HG02763 (cell line): Measurements from ENCODE around the gene NAV2.
"Not testable (repeated sequence)": the region's sequence is repeated elsewhere in the genome, so short reads cannot be mapped to it uniquely, and the experiment has no call there.

Source experiments
- ATAC-seq: cut with Tn5 transposase; IDR thresholded peaks from one replicate; pipeline ENCODE4 v1.9.1; 2021; ENCODE audit warnings: mild to moderate bottlenecking, moderate library complexity; ENCODE audit not compliant: unreplicated experiment

NAV2 gene

DNA sequence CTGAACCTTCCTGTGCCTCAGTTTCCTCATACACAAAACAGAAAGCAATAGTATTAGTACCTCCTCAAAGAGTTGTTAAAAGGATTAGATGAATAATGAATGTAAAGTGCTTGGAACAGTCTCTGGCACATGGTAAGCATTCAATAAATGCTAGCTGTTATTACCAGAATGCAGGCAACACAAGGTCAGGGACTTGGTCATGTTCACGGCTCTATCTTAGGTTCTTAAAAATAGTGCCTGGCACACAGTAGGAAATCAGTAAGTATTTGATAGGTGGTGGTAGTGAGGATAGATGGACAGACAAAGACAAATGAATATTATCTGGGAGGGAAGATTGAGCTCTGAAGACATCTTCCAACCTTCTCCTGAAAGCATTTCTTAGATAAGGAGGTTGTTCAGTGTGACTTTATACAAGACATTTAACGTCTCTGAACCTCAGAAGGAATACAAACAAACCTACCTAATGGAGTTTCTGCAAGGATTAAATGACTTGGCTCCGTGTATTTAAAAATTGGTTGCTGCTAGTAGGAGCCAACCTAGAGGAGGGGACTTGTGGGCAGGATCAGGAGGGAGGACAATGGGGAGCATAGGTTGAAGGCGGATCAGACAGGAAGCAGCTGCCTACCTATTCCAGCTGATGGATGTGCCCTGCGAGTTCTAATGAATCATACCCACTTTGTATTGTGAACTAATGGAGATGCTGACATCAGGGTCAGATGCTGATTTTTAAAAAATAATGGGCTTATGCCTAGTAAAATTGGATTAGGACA is 353.6 kb downstream of the NAV2 start:
- ATAC-seq, result no peak

- no peak for ATAC-seq
Measured at GRCh38 chr11:20066783-20067156, 354.1 kb downstream of the NAV2 start.

DNA sequence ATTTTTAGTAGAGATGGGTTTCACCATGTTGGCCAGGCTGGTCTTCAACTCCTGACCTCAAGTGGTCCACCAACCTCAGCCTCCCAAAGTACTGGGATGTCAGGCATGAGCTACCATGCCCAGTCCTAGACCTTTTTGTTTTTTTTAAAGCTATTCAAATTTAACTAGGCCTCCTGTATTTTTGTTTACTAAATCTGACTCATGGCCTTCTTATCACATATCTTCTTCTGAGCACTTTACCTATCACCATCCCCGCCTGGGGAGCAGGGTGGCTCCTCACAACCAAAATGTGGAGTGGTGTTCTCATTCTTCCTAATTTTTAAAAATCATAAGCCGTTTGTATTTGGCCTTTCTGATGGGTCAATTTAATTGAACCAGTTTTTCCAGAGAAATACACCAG is 355.0 kb downstream of the NAV2 start:
- no peak for ATAC-seq

DNA sequence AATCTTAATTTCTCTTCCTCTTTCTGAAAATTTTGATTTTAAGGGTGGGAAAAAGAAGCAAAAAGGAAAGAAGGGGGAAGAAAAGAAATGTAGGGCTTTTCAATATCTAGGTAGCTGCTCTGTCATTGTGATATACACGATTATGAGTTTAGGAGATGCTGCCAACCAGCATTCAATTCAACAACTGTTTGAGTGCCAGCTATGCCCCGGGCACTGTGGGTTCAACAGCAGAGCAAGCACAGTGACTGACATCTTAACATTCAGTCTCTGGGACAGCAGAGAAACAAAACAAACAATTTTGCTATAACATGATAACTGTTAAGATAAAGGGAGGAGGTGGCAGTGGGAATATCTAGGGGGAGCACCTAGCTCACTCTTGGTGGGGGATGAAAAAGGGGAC is 356.1 kb downstream of the NAV2 start:
- no peak for ATAC-seq

DNA sequence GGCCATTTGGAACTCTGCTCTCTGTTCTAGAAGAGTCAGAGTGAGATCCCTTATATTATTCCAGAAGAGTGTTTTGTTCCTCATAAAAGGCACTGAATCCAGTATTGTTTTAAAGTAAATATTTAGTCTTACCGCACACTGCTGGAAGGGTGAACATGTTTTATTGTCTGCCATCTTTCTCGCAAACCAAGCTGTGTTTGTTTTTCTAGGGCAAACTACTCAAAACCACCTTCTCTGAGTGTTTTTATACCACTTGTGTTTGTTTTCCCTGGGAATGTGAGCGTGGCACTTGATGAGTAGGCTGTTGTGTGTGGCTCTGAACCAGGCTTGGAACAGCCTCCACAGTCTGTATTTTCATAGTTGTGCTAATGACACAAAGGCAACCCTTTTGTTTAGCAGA is 357.8 kb downstream of the NAV2 start:
- ATAC-seq, result no peak

GRCh38 chr11:20075627-20076026 is 363.0 kb downstream of the NAV2 start:
- no peak for ATAC-seq

DNA sequence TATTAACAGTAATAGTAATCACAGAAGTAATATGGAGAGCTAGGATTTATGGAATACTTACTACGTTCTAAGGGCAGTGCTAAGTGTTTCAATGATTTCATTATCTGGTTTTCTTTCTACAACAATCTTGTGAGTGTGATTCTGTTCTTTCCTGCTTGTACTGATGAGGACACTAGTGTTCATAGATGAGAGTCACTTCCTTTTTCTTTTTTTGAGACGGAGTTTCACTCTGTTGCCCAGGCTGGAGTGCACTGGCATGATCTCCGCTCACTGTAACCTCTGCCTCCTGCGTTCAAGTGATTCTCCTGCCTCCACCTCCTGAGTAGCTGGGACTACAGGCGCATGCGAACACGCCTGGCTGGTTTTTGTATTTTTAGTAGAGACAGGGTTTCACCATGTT is 366.2 kb downstream of the NAV2 start:
- no peak for ATAC-seq

GRCh38 chr11:20080032-20080685 is 367.5 kb downstream of the NAV2 start:
- ATAC-seq, result peak; percentile 67

- no peak for ATAC-seq
Measured at GRCh38 chr11:20081336-20081735, 368.7 kb downstream of the NAV2 start.

DNA sequence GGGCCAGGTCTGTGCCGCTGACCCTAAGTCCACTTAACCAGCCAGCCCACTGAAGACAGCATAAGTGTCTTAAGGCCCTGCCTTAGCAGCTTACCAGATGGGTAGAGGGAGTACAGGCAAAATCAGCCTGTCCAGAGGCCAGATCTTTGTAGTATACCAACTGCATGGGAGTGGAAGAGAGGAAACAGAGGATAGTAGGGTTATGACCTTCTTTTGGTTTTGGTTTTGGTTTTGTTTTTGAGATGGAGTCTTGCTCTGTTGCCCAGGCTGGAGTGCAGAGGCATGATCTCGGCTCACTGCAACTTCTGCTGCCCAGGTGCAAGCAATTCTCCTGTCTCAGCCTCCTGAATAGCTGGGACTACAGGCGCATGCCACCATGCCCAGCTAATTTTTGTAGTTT is 371.2 kb downstream of the NAV2 start:
- ATAC-seq, result not testable (repeated sequence)

- ATAC-seq, result no peak
Measured at GRCh38 chr11:20084921-20085814, 372.5 kb downstream of the NAV2 start.

DNA sequence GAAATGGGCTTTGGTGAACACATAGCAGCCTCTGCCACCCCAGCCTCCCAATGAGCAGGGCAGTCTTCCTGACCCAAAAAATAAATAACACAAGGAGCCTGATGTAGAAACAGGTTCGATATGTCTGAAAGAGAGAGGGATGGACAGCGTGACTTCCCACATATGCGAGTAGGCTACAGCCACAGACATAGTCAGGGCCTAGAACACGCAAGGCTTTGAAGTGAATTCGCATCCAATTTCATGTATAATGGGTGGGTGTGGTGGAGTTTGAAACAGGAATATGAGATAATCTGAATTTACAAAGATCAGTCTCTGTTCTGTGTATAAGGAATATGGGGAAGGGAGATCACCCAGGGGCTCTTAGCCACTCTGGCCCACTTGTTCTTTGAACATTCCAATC is 373.3 kb downstream of the NAV2 start:
- ATAC-seq, result no peak

DNA sequence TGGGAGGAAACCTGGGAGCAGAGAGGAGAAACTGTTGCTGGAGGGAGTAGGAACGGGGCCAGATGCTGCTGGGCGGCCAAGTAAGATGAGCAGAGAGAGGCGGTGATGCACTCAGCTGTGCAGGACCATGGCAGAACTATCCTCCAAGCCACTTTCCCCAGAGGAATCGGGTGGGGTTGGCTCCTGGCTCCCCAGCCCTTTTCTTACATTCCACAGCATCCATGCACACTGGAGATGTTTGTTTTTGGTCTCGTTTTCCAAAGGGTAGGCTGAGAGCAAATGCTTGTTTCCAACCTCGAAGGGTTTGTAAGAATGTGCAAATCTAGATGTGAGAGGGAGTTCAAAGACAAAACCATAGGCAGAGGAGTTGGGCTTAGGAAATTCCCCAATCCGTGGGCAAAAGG is 374.5 kb downstream of the NAV2 start:
- ATAC-seq, result no peak

GRCh38 chr11:20088397-20089225 is 376.0 kb downstream of the NAV2 start:
- ATAC-seq, result no peak

GRCh38 chr11:20089367-20089766 is 376.7 kb downstream of the NAV2 start:
- ATAC-seq, result no peak

DNA sequence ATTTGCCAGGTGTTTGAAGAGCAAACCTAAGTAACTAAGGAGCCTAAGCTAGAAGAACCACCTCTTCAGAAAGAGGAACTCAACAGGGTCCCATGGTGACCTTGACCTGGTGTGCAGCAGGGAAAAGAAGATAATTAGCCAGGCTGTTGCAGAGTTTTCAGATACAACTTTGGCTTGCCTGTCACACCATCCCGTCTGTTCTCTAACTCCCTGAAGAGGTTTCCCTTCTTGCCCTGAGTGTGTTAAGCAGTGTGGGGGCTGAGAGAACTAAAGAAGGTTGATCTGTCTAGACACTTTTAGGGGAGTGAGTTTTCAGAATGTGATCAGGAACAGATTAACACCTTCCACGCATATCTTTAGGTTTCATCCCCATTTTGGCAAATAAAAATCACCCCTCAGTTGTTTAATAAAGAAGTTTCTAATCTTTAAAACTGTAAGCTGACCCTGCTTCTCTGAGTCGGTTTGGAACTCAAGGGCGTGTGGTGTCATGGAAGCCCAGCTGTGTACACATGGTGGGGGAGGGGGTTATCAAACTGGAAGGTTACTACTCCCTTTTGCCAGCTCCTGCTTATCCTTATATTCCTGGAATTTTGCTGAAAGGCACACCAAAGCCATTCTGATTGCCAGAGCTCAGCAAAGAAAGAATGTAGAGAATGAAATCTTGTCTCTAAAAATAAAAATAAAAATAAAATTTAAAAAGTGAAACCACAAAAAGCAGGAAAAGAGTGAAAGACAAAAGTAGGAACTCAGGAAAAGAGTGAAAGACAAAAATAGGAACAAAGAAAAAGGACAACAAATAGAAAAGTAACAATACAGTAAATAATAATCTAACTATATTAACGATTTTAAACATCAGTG is 377.4 kb downstream of the NAV2 start:
- ATAC-seq, result no peak

DNA sequence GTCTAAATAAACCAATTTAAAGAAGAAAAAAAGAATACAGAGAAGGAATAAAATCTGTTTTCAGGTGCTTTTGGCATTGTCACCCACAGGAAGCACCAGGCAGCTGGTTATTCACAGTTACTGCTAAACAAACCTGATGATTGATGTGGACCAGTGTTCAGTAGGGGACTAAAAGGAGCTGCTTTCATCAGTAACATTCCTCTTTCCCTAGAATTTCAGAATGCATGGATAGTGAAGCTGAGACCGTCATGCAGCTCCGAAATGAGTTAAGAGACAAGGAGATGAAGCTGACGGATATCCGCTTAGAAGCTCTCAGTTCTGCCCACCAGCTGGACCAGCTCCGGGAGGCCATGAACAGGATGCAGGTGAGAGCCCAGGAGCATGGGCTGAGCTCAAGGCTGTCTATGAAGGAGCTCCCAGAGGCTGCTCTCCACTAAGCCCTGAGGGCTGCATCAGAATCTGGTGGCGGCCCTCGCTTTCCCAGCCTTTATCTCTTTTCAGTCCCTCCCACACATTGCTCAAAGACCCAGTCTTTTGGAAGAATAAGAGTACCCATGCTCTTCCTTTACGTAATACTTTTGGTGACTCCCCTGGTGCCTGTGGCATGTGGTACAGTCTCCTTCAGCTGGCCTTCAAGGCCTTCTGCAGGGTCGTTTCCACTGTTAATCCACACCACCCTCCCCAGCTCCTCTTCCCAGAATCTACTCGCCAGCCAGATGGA is 378.2 kb downstream of the NAV2 start:
- no peak for ATAC-seq

DNA sequence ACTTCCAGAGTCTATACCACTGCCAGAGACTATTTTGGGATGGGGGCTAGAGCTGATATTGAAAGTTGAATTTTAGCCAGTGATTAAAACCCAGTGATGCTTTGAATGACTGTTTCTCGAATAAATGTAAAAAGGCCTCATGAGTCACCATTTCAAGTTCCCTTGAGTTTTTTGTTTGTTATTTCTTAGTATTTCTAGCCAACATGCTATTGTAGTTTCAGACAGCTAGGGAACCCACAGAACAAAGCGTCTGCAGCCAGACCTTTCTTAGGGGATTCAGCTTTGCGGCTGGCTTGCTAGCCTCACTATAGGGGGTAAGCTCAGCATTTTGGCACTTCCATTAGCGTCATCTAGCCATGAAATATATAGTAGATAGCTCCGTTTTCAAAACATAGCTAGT is 381.1 kb downstream of the NAV2 start:
- no peak for ATAC-seq

DNA sequence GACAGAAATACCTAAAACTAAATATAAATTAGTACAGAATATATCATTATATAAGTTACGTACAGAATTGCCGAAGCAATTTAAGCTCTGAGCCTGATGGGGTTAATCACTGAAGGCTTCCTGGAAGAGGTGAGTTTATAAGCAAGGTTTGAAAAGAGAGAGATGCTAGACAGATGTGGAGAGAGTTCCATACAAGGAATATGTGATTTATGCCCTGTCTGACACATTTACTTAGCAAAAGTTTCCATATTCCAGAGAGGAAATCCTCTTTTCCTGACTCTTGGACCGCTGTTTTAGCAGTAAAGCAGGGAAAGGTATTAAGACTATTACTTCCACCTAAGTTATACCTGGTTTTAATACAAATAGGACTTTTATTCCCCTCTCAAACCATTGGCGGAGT is 382.6 kb downstream of the NAV2 start:
- ATAC-seq, result no peak
